GM20431 (cell line): Measurements from ENCODE around the gene PAX8.

ENCODE experiments used
- in situ Hi-C: fragments of 300-500 bp; cut with MseI, MboI; formaldehyde crosslinking; loops from one replicate; pipeline ENCODE4 v1.15.0; 2020; ENCODE audit warnings: low sequenced_read_pairs; ENCODE audit not compliant: unreplicated experiment

Gene PAX8

DNA sequence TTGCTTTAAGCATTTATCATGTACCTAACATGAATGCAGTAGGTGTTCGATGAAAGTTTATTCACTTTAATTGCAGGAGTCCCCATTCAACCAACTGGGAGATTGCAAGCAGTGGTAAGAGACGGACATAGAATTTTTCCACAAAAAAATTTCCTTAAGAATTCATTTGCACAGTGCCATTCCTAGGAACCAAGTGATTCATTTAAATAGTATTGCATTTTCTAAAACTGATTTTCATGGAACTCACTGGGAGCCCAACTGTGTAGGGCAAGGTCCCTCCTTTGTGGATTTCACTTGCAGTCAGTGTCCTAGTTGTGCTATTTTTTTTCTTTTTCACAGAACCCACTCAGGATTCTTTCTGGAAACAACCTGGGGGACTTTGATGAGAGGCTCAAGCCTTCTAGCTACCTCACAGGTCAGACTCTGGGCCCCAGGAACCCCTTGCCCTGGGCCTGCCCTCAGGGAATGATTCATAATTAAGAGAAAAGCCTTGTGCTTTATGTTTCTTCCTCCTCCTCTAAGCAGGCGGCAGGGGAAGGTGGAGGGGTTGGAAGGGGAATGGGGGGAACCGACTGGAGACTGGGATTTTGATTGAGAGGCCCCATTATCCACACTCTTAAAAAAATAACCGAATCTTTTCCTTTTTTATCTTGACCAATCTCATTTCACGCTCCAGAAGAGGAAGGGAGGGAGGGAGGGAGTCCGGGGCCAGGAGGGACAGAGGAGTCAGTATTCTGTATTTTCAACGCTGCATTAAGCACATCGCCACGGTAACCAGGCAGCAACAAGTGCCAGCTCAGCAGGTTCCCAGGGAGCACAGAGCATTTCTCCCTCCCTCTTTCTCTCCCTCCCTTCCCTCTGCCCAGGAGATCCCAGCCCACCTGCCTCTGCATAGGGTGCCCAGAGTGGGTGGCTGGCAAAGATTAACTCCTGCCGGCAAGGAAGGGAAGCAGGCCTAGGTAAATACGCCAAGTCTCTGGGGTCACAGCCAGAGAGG, 53.2 kb downstream of the PAX8 start:
- in situ Hi-C loops: no loop called here

DNA sequence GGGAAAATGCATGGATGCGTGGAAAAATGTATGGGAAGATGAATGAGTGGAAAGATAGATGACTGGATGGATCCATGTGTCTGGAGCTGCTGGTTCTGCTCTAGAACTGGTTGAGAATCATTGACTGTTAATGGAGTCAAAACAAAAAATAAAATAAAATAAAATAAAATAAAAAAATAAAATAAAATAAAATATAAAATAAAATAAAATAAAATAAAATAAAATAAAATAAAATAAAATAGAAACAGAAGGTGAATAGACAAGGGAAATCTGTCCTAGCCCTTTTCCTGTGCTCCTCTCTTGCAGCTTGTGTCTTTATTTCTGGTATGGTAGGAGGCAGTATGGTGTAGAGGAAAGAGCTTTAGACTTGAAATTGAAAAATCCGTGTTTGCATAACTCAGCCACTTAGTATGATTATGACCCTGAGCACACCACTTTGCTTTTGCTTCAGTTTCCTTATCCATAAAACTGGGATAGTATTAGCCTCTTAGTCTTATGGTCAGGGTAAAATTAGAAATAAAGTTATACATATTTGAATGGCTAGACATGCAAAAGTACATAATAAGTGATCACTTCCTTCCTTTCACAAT, 54.0 kb downstream of the PAX8 start:
- in situ Hi-C loops: no loop called here

DNA sequence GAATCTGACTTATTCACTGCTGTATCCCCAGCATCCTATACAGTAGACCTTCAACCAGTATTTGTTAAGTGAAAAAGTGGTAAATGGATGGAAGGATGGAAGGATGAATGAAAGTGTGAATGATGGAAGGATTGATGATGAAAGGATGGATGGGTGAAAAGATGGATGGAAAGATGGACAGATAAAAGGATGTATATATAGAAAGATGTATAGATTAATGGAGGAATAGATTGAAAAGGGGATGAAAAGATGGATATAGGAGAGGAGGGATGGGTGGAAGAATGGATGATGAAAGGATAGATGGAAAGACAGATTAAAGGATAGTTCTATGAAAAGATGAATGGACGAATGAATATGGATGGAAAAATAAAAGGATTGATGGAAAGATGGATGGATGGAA, 54.9 kb downstream of the PAX8 start:
- in situ Hi-C loops: no loop called here

DNA sequence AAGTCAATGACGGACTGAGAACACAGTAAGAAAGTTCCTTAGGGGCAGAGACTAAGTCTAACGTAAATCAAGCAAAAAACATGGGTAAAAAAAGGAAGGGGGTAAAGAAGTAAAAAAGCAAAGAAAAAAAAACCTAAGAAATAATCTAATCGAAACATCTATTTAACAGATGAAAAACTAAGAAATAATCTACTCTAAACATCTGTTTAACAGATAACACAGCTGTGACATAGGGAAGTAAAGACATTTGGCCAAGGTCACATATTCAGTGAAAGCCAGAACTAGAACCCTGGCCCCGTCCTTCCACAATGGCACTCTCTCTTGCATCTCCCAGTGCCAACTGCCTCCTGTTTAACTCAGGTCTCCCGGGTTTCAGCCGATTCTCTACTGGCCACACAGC, 56.9 kb downstream of the PAX8 start:
- in situ Hi-C loops: no loop called here

DNA sequence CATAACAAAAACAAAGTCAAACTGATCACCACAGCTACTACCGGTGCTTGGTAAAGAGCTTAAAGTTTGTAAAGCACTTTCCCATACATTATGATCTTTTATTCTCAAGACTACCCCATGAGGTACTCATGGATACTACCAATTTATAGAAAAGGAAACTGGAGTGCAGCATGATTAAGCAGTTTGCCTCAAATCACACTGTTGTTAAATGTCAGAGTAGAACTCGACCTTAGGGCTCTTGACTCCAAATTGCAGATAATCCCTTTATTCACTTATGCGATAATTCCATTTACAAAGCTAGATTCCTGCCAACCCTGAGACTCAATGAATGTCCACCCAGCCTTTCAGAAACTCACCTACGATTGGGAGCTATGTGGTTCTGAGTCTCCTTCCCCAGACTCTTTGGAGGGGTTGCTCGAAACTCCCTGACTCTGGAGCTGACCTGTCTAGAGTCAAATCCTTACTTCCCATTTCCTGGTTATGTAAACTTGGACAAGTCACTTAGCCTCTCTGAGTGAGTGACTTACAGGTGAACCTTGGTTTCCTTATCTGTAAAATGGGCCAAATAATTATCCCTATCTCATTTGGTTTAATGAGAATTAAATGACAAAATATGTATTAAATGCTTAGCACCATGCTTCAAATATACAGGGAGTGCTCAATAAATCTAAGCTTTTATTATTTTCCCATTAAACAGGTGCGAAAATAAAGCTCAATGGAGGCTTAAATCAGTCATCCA, 57.6 kb downstream of the PAX8 start:
- in situ Hi-C loops: no loop called here

DNA sequence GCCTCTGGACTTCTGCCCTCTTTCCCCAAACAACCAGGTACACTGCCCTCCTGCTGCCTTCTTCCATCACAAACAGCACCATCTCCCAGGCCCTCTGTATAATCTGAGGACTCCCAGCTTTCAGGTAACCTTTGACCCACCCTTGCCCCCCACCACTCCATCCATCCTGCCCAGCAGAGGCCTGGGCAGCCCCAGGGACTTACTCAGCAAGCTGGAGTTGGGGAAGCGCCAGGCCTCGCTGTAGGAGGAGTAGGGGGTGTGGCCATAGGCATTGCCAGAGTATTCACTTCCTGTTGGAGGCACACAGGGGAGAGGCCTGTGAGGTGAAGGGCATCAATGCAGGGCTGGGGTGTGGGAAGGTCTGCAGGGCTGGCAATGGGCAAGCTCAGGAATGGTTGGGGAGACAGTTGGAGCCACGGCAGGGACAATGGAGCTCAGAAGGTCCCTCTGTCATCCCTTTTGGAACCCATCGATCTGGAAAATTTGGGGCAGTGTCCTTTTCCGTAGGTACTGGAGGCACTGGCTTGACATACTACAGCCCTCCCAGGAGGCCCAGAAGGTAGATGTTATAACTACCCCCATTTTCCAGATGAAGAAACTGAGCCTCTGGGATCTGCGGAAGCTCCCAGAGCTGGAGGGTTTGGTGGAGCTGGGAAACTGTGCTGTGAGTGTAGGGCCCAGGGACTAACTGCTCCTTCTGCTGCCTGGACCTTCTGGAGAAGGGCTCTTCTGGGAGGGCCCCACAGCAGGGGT, 58.7 kb downstream of the PAX8 start:
- in situ Hi-C loops: no loop called here

DNA sequence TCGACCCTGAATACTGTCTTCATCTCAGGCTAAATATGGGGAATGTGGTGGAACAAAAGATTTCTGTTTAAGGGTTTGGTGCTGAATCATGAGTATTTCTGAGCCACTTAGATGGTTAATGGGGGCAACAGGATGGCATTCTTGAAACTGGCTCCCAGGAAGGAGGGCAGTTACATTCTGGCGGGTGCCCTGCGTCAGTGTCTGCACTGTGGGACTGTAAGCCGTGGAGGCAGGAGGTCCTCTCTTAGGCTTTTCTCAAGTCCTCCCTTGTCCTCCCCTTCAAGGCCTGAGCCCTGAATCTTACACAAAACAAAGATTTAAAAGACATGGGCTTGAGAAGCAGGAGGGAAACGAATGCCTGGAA, 59.2 kb downstream of the PAX8 start:
- in situ Hi-C loops: no loop called here

DNA sequence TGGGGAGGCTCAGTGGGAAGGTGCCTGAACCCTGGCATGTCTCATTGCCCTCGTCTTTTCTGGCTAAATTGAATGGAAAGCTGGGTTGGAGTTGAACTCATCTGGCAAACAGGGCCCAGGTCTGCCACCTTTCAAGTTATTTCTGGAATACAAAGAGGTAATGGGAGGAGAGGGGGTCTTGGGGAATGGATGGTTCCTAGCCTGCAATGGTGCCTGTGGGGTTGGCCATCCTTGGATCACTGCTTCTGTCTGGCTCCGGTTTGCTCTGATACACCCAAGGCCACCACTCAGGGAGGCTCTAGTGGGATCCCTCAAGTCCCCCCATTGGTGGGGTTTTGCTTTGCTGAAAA, 59.7 kb downstream of the PAX8 start:
- in situ Hi-C loops: no loop called here

DNA sequence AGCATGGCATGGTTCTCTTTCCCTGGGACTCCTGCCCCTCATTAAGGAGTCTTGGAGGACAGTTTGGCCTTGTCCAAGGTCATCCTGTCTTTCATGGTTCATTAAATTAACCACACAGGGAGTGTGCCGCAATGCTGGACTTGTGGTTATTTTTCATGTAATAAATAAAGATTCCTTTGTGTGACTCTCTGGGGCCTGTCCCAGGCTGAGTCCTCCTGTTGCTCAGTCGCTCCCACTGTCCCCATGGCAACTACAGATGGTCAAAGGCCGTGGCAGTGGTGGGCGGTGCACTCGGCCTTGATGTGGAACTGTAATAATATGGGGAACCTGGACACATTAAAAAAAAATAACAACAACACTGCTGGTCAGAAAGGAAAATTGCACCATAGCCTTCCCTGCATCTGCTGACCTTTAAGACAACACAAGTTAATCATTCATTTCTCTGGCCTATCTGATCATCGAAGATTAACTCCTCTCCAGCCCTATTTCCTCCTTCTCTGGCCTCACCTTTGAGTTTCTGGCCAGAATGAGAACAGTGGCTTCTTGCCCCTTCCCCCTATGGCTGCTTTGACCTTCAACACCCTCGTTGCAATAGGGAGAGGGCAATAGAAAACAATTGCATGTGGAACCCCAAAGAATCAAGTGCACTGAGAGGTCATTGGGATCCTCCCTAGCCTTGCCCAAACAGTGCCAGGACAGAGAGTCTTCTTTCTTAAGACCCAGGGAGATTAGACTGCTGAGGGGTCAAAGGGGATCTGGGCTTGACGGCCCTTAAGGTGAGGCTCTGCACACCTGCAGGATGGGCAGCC, 60.2 kb downstream of the PAX8 start:
- in situ Hi-C loops: no loop called here

DNA sequence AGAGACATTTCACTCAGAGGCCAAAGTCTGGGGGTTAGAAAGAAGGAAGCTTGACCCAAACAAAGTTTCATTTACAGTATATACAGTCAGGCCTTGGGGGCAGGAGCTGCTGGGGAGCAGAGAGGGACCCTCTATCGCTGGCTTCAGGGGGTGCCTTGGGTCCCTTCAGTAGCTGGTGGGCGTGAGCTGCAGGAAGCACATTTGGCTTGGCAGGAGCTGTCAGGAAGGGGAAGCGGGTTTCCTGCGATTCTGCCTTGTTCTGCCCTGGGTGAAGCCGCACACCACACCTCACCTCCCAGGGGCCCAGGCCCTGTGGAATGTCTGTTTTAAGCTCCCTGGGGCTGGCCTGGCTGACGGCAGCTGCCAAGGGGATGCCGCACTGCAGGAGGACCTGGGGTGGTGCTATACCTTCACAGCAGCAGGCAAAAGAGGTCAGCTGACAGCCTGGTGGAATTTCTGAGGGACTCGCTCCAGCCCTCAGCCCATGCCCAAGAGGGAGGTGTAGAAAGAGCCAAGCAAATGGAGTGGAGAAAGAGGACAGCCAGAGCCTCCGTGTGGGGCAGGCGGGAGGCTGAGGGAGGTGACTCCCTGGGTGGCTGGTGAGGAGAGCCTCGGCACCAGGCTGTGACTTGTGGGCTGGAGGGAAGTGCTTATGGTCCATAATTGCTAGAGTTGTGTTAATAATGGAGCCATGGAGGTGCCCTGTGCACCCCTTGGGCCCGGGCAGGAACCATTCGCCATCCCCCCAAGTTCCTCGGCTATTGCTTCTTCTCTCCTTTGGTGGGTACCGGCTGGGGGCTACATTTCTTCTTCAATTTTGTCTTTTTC, 61.1 kb downstream of the PAX8 start:
- in situ Hi-C loops: no loop called here

DNA sequence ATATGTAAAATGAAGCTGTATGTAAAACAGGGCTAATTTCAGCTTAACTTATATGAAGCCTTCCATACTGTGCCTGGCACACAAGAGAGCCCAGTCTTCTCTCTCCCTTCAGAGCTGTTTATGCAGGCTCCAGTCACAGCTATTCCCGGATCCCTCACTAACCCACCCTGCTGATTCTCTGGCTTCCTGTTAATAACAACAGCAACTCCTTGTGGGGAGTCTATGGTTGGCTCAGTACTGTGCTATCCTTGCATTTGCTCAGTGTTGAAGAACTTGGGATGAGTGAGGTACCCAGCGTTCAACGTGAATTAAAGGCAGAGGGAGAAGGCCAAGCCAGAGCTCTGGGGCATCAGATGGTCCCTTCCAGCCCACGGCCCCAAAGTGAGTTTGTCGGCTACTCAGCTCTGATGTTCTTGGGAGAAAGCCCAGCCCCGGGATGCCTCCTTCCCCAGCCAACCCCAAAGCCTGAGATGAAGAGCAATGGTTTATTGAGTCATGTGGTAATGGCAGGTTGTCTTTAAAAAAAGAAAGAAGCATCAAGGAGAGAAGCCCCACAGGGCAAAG, 61.7 kb downstream of the PAX8 start:
- in situ Hi-C loops: no loop called here

DNA sequence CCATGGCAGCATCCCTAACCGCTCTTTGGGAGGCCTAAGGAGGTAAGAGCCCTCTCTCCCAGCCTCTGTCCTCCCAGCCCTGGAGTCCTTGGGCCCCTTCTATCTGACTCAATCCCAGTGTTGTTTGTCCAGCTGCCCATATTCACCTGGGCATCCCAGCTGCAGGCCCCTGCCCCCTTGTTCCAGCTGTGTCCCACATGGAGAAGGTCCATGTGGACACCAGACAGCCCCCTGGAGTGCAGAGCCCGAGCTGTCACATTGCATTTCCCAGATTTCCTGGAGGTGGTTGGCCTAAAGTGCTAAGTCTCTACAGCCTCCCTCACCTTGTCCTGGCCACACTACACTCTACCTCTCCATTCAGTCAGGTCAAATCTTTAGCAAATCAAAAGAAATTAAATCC, 62.4 kb downstream of the PAX8 start:
- in situ Hi-C loops: no loop called here

DNA sequence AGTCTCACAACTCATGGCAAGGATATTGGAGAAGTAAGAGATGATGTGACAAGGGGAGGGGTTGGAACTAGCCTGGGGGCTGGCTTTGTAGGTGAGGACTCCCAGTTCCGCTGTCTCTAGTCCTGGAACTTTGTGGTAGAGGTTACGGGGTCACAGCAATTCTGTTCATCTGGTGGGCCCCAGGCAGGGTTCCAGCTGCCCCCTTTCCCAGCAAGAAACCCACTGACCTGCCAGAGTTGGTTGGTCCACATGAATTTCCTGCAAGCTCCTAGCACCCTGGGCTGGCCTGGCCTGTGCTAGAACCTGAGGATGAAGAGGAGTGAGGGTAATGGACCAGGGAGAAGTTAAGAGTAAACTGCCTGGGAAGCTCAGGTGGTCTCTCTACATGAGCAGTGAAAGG, 63.7 kb downstream of the PAX8 start:
- in situ Hi-C loops: no loop called here

DNA sequence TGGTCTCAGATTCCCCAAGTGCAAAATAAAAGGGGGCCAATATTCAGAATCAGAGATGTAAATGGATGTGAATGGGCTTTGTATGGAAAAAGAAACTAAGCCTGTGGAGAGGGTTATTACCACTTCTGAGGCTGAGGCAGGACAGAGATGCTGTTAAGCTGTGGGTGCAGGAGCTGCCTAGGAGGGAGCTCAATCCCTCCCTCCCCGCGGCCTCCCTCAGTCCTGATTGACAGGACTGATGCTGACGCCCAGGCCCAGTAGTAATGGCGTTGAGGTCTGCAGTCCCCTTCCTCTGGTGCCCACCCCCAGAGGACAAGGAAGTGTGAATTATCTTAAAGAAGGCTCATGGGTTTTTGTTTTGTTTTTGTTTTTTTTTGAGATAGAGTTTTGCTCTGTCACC, 64.6 kb downstream of the PAX8 start:
- in situ Hi-C loops: no loop called here

DNA sequence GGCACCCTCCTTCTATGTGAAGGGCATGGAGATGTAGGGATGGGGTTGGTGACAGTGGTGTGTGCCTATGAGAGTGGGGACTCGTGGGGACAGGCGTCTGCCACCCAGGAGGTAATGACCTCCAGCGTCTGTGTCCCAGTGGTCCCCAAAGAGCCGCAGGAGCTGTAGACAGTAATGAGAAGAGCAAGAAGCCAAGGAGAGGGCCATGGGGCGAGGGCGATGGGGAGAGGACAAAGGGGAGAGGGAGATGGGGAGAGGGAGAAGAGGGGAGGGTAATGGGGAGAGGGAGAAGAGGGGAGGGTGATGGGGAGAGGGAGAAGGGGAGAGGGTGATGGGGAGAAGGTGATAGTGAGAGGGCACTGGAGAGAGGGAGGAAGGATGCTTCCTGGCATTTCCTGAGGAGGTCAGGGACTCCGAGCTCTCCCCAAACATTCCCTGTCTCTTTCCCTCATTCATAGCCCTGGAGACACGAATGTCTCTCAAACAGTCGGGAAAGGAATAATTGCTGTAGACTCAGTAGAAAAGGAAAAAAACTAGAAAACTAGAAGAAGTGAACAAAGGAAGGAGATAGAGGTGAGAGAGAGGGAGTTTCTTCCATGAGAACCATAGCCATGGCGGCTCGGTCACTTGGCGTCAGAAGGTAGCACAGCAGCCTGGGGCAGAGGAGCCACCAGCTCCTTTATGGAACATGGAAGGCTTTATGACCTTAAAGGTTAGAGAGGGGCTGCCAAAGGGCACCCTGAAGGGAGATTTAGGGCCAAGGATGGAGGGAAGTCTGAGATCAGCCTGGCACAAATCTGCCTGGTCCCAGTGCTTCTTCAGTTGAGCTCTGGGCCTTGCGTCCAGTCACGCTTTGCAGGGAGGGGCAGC, 65.4 kb downstream of the PAX8 start:
- in situ Hi-C loops: no loop called here

DNA sequence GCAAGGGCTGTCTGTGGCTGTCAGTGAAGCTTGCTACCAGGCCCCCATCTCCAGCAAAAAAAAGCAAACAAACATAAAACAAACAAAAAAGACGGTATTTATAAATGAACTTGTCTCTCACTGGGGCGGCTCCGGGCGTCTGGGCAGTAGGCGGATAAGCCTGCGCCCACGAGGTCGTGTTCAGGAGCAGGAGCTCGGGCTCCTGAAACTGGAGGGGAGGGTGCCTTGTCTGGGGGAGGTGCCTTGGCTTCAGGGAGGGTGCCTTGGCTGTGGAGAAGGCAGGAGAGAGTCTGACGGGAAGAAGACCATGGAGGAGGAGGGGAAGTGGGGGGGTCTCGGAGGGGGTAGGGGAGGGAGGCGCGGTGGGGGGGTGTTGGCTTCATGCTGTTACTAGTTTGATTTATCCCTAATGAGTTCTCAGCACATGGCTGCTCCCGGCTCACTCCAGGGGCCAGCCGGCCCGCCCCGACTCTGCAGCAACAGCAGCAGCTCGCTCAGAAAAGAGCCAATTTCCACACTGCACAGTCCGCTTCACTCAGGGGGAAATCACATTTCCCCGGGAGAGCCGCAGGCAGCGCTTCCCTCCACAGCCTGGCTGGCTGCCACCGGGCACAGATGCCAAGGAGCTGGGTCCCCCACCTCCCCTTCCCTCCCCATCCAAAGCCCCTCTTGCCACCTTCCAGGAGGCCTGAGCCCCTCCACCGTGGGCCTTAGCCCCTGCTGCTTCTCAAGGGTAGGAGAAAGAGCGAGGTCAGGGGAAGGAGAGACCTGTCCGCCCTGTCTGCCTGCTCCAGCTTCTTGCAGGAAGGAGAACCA, 66.3 kb downstream of the PAX8 start:
- in situ Hi-C loops: no loop called here
